HUES64 (cell line): ENCODE measurements around the gene MFF.
"Not testable (repeated sequence)": the region's sequence is repeated elsewhere in the genome, so short reads cannot be mapped to it uniquely, and the experiment has no call there.

ENCODE experiments used
- H3K27ac ChIP-seq: 2 replicates; pipeline ENCODE4 v1.7.0; 2013; ENCODE audit warnings: low read depth, low read length, inconsistent platforms
- H3K27me3 ChIP-seq: 2 replicates; pipeline ENCODE4 v1.6.1; 2013; ENCODE audit warnings: mild to moderate bottlenecking, low read length; ENCODE audit not compliant: insufficient read depth
- H3K36me3 ChIP-seq: 2 replicates; pipeline ENCODE4 v1.6.1; 2013; ENCODE audit warnings: mild to moderate bottlenecking, low read length; ENCODE audit not compliant: insufficient read depth
- H3K4me1 ChIP-seq: 2 replicates; pipeline ENCODE4 v1.6.1; 2013; ENCODE audit warnings: mild to moderate bottlenecking, low read length, moderate library complexity; ENCODE audit not compliant: insufficient read depth
- H3K4me3 ChIP-seq: 2 replicates; pipeline ENCODE4 v1.5.1; 2013; ENCODE audit warnings: mild to moderate bottlenecking, low read length, moderate library complexity
- H3K9ac ChIP-seq: 2 replicates; pipeline ENCODE4 v1.6.1; 2013; ENCODE audit warnings: mild to moderate bottlenecking, low read depth, low read length
- H3K9me3 ChIP-seq: 2 replicates; pipeline ENCODE4 v1.6.1; 2013; ENCODE audit warnings: low read depth, low read length; ENCODE audit not compliant: insufficient read depth
- WGBS: fragments of 150-250, 120-280 bp; methylation state at CpG from one replicate; pipeline ENCODE4 v1.1.7; 2013; ENCODE audit warnings: missing lambda C conversion rate; 5-methylcytosine and 5-hydroxymethylcytosine counted together

The MFF gene

GRCh38 chr2:227377467-227378351, 52.7 kb downstream of the MFF start:
- Histone ChIP-seq H3K9me3 (no peaks in the 10 kb centered on the region), H3K4me3 (no peak overlapping the region), H3K4me1 (peaks cover 4% of the 10 kb centered on the region; the same call in 1 of the 2 replicates), H3K9ac (no peak overlapping the region), H3K27me3 (no peaks in the 10 kb centered on the region), H3K27ac (no peak overlapping the region), H3K36me3 (no peaks in the 10 kb centered on the region)
- WGBS, result 92% methylated on average over 8 of the region's 8 CpGs

- Histone ChIP-seq H3K4me3 (no peak overlapping the region), H3K27ac (no peak overlapping the region), H3K36me3 (no peaks in the 10 kb centered on the region), H3K4me1 (peaks cover 4% of the 10 kb centered on the region; the same call in 1 of the 2 replicates), H3K27me3 (no peaks in the 10 kb centered on the region), H3K9me3 (no peaks in the 10 kb centered on the region), H3K9ac (no peak overlapping the region)
- 94% methylated on average over 4 of the region's 4 CpGs for WGBS
Measured at GRCh38 chr2:227378371-227378782, 53.3 kb downstream of the MFF start.

- Histone ChIP-seq H3K4me3 (no peak within 1 kb of the TSS), H3K9ac (no peak within 1 kb of the TSS), H3K27ac (no peak within 1 kb of the TSS), H3K4me1 (peaks cover 4% of the 10 kb centered on the region; the same call in 1 of the 2 replicates), H3K27me3 (no peaks in the 10 kb centered on the region), H3K36me3 (no peaks in the 10 kb centered on the region), H3K9me3 (no peaks in the 10 kb centered on the region)
- 98% methylated on average over 4 of the region's 4 CpGs for WGBS
Measured at GRCh38 chr2:227379095-227379494, 54.0 kb downstream of the MFF start, which contains the start of gene TM4SF20. Gene TM4SF20, minus strand, starts transcription at chr2:227379306. Its CDS starts 38 bp downstream, at chr2:227379268.

- not testable (repeated sequence) for H3K4me1 ChIP-seq, H3K27me3 ChIP-seq, H3K36me3 ChIP-seq, H3K9me3 ChIP-seq, H3K4me3 ChIP-seq, H3K27ac ChIP-seq, H3K9ac ChIP-seq
- WGBS, result 90% methylated on average over 2 of the region's 2 CpGs
Measured at GRCh38 chr2:227382241-227382835, 57.3 kb downstream of the MFF start.

GRCh38 chr2:227383686-227384085, 58.6 kb downstream of the MFF start:
- no peaks in the 10 kb centered on the region for H3K36me3 ChIP-seq
- H3K9me3 ChIP-seq, result no peaks in the 10 kb centered on the region
- WGBS, result 90% methylated on average over 3 of the region's 3 CpGs
- H3K27ac ChIP-seq, result no peak overlapping the region
- no peak overlapping the region for H3K9ac ChIP-seq
- H3K27me3 ChIP-seq, result no peaks in the 10 kb centered on the region
- H3K4me1 ChIP-seq, result no peaks in the 10 kb centered on the region
- no peak overlapping the region for H3K4me3 ChIP-seq

- no peak overlapping the region for H3K4me3 ChIP-seq
- H3K27me3 ChIP-seq, result no peaks in the 10 kb centered on the region
- H3K36me3 ChIP-seq, result no peaks in the 10 kb centered on the region
- H3K9me3 ChIP-seq, result no peaks in the 10 kb centered on the region
- H3K4me1 ChIP-seq, result no peaks in the 10 kb centered on the region
- H3K9ac ChIP-seq, result no peak overlapping the region
- 100% methylated on average over 2 of the region's 6 CpGs for WGBS
- no peak overlapping the region for H3K27ac ChIP-seq
Measured at GRCh38 chr2:227386630-227387029, 61.6 kb downstream of the MFF start.

- not testable (repeated sequence) for H3K9ac ChIP-seq, H3K9me3 ChIP-seq, H3K4me1 ChIP-seq, H3K36me3 ChIP-seq, H3K4me3 ChIP-seq, H3K27ac ChIP-seq, H3K27me3 ChIP-seq
- WGBS, result 96% methylated on average over 5 of the region's 7 CpGs
Measured at GRCh38 chr2:227387583-227387982, 62.5 kb downstream of the MFF start, which contains the start of gene SCYGR1. Gene SCYGR1, minus strand, starts transcription at chr2:227387949. Its CDS starts 0 bp downstream, at chr2:227387949.

- Histone ChIP-seq H3K9me3 (no peaks in the 10 kb centered on the region), H3K27ac (no peak overlapping the region), H3K4me3 (no peak overlapping the region), H3K27me3 (no peaks in the 10 kb centered on the region), H3K36me3 (no peaks in the 10 kb centered on the region), H3K4me1 (peaks cover 1% of the 10 kb centered on the region; the same call in 1 of the 2 replicates), H3K9ac (no peak overlapping the region)
- WGBS, result 90% methylated on average over 7 of the region's 7 CpGs
Measured at GRCh38 chr2:227388537-227389011, 63.5 kb downstream of the MFF start.

GRCh38 chr2:227389231-227389630, 64.2 kb downstream of the MFF start:
- WGBS, result no CpG with 5 or more reads among the region's 3 CpGs
- Histone ChIP-seq H3K9me3 (no peaks in the 10 kb centered on the region), H3K36me3 (no peaks in the 10 kb centered on the region), H3K9ac (no peak overlapping the region), H3K4me3 (no peak overlapping the region), H3K27ac (no peak overlapping the region), H3K4me1 (peaks cover 8% of the 10 kb centered on the region; the same call in 1 of the 2 replicates), H3K27me3 (no peaks in the 10 kb centered on the region)

- 96% methylated on average over 7 of the region's 7 CpGs for WGBS
- peaks cover 8% of the 10 kb centered on the region; the same call in 1 of the 2 replicates for H3K4me1 ChIP-seq
- H3K9me3 ChIP-seq, result no peaks in the 10 kb centered on the region
- no peaks in the 10 kb centered on the region for H3K27me3 ChIP-seq
- no peaks in the 10 kb centered on the region for H3K36me3 ChIP-seq
- H3K4me3 ChIP-seq, result no peak overlapping the region
- no peak overlapping the region for H3K27ac ChIP-seq
- H3K9ac ChIP-seq, result no peak overlapping the region
Measured at GRCh38 chr2:227389661-227390060, 64.6 kb downstream of the MFF start.
